NB4 (cell line): ENCODE results near the gene DAB1.

Experiments used
- CTCF ChIP-seq: IDR thresholded peaks from one replicate; pipeline ENCODE4 v1.5.1; 2012; ENCODE audit warnings: low read depth, low read length
- MAX ChIP-seq: IDR thresholded peaks from 2 replicates; pipeline ENCODE4 v1.6.1; 2011; ENCODE audit warnings: low read depth, low read length
- MYC ChIP-seq: IDR thresholded peaks from 2 replicates; pipeline ENCODE4 v1.6.1; 2011; ENCODE audit warnings: low read depth, low read length
- POLR2A ChIP-seq: IDR thresholded peaks from 2 replicates; pipeline ENCODE4 v1.6.1; 2011; ENCODE audit warnings: mild to moderate bottlenecking; ENCODE audit not compliant: insufficient read length; ENCODE audit errors: extremely low read depth

DNA sequence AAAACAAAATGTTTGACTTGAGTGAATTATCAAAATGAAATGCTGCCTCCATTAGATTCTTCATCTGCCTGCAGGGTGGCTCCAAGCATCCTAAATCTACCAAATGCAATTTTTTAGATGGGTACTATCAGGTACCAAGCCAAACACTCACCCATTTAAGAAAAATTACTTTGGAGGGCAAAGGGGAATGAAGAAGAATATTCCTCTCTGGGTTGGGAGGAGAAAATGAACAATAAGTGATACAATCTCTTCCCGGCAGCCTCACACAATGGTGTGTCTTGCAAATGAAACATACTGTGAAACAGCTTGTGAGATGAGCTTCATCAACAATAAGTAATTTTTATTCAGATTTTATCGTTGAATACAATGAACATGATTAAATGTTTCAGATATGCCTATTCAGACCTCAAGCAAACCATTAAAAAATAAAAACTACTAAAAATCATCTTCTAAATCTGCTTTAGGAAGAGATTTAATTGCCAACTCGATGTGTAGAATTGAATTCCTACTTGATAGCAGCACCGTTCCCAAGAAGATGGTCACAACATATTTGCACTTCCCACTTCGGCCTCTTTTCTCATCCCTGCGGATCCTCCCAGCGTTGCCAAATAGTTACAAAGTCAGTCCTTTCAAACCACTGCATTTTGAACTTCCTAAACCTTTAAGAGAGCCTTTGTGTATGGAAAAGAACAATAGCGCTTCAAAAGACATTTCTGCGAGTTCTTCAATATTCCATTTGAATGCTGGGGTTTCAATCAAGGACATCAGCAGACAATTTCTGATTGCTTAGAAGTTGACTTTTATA is 2.7 kb downstream of the DAB1 start:
- TF ChIP-seq CTCF = no peak
- no peak for TF ChIP-seq POLR2A
- TF ChIP-seq MAX = no peak
- TF ChIP-seq MYC = no peak
